Activated CD4-positive, CD25-positive, alpha-beta regulatory T cell treated with anti-CD3 and anti-CD28 coated beads, Interleukin-2, amount 50 U/mL, for 72 hours (primary cell): ENCODE measurements around the gene PRKAA2.

Source experiments
- DNase-seq: peaks from one replicate; pipeline ENCODE4 v3.0.0; 2021

PRKAA2 gene

DNA sequence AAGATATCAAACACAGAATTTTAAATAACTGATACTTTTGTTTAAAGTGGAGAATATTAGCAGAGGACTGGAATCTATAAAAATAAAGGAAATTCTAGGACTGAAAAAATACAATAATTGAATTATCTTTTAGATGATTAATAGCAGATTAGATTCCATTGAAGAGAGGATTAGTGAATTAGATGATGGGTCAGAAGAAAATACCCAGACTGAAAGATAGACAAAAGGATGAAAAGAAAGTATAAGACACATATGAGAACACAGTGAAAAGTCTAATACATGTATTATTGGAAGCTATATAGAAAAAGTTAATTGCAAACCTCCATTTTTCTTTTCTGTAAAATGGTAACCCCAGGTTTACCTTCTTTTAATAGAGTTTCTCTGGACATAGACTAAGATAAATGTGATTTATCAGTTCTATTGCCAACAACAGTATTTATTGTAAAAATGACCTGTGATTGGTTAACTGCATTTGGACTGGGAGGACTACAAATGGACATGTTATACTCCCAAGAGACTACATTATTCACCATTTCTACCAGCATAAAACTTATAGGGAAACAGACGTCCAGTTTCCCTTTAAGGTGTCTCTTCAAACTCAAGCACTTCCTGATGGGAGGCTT is 11.0 kb downstream of the PRKAA2 start:
- DNase-seq, result no peak

DNA sequence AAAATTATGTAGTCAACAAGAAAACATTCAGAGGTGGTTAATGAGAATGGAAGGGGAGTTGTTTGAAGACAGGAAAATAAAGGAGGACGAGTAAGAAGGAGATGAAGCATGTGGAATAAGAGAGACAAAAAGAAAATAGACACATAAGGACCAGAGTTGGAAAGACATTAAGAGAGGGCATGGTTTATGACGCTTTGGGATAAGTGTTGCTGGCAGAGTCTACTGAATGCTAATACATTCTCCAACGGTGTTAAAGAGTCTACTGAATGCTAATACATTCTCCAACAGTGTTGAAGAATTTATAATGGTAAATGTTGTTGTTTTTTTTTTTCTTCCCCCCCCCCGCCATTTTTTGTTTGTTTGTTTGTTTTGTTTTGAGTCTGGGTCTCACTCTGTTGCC is 13.1 kb downstream of the PRKAA2 start:
- no peak for DNase-seq

DNA sequence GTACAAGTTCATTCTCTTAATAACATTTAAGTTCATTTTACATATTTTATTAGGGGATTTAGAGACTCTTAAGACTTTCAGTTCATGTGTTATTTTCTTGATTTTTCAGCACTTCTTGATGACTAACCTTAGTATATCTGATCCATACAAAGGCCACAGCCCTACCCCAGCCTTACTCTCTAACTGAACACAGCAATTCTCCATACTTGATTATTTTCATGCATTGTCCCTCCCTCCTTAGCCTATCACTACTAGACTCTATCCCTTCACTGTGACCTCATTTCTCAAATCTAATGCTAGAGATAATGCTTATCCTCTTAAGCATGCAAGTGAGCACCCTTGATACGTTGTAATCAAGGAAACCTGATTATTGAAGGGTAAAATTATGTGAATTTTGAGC is 15.2 kb downstream of the PRKAA2 start:
- DNase-seq, result no peak

DNA sequence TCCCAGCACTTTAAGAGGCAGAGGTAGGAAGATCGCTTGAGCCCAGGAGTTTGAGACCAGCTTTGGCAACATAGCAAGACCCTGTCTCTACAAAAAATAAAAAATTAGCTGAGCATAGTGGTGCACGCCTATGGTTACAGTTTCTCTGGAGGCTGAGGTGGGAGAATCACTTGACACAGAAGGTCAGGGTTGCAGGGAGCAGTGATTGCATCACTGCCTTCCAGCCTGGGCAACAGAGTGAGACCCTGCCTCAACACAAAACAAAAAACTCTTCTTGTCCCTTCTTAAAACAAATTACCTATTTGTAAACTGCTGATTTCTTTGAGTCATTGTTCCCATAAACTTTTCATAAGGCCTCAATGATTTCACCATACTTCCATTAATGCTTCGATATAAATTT is 18.7 kb downstream of the PRKAA2 start:
- DNase-seq, result no peak

DNA sequence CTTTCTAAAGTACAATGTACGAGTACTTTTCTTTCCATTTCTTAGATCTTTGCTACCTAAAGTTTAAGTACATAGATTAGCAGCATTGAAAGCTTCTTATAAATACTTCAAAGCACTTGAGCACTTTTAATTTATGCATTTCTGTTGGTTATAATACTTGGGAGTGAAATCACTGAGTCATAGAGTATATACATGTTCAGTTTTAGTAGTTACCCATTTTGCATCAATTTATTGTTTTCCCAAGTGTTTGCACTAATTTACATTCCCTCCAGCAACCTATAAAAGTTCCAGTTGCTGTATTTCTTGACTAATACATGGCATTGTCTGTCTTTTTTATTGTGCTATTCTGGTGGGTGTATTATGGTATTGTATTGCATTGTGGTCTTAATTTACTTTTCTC is 20.3 kb downstream of the PRKAA2 start:
- DNase-seq, result no peak

DNA sequence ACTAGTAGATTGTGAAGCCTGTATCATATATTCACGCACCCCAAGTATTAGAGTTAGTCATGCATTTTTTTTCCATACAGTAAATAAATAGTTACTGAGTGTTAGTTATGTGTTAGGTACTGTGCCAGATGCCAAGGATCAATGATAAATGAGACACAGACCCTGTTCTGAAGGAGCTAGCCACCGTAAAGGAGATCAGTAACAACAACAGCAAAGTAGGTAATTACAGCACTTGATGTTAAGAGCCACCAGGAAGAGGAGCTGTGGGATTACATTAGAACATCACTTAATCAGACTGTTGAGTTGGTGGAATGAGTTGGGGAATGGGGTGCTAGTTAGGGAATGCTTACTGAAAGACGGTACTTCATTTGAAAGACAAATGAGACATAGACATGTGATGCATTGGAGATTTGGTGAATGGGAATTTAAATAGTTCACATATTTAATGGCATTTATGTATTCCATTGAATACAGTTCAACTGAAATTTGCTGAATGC is 21.0 kb downstream of the PRKAA2 start:
- no peak for DNase-seq

DNA sequence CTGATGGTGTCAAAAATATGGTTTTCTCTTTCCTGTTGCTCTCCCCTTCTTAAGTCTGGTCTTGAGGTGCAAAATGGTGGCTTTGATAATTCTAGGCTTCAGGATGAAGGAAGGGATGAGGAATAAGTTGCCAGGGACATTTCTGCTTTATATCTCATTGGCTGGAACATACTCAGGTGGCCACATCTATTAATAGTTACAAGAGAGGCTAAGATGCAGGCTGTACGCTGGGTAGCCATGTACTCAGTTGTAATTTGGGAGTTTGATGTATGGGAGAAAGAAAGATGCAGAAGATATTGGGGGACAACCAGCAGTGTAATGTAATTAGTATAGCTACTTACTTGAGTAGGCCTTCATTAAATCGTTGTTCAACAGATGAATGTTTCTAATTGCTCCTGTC is 25.2 kb downstream of the PRKAA2 start:
- no peak for DNase-seq

DNA sequence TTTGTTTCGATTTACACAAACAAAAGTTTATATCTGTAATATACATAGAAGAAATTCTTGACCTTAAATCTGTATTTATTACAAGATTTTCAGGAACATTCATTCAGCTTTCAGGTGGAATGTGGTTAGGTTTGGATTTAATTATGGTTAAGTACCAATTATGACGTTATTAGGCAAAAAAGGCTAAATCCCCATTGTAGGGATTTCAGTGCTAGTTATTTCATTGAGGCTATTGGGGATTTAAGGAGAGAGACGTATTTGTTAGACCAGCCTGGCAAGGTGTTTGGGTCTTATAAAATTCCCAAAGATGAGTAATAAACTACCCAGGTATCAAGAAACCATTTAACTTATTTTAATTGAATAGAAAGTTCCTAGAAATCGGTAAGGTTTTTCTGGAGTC is 26.0 kb downstream of the PRKAA2 start:
- no peak for DNase-seq

DNA sequence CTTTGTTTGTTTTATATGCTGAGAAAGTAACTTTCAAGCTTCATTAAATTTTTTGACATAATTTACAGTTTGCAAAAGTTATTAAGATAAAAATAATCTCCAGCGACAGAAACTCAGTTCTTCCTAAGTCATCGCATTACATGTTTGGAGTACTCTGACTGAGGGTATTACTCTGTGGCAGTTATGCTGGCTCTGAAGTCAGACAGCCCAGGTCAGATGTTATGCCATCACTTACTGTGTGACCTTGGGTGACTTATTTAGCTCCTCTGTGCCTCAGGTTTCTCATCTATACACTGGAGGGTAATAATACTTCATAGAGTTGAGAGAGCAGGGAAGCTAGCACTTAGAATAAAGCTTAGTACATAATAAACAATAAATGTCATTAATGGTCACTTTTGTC is 26.4 kb downstream of the PRKAA2 start:
- DNase-seq, result no peak

DNA sequence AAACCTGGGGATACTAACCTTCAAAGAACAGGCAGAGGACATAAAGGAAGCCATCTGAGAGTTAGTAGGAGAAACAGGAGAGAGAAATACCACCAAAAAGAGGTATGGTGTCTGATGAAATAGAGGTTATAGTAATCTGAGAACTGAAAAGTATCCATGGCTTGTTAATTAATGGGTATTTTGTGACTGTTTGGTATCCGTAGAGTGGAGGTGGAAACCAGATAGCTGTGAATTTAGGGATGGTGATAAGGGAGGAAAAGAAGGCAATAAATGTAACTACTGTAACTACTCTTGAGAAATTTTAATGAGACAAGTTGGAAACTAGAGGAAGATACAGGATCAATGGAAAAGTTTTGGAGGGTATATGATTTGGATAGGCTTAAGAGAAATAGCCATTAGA is 27.5 kb downstream of the PRKAA2 start:
- DNase-seq, result no peak

DNA sequence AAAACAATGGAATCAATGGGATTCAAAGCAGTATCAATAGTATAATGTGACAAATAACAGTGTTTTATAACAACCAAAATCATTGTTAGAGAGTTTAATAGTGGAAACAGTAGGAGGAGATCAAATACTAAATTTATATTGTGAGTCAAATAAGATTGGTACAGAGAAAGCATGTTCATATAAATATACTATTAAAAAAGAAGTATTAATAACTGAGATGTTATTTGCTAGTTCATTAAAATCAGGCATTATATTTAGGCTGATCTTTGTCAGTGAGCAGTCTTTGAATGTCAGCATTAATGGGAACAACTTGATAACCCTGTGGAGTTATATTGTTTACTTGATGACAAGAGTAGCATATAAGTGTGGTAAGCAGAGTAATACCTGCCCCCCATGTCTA is 30.6 kb downstream of the PRKAA2 start:
- DNase-seq, result no peak

DNA sequence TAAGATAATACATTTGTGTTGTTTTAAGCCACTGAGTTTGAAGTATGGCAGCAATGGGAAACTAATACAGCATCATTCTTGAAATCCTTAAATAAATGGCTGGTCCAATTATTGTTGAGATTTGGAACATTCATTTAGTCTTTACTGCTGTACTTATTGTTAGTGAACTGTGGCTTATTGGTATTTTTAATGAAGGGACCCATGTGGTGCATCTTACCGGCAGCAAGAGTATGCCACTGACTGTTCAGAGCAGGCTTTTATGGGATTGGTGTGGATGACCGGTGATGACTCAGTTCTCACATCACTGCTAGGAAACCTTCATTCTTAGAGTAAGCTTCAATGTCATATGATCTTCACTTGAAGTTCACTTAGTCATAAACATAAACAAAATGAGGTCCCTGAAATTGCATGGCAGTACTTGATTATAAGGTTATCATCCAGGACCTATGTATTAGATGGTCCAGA is 31.5 kb downstream of the PRKAA2 start:
- DNase-seq, result no peak

DNA sequence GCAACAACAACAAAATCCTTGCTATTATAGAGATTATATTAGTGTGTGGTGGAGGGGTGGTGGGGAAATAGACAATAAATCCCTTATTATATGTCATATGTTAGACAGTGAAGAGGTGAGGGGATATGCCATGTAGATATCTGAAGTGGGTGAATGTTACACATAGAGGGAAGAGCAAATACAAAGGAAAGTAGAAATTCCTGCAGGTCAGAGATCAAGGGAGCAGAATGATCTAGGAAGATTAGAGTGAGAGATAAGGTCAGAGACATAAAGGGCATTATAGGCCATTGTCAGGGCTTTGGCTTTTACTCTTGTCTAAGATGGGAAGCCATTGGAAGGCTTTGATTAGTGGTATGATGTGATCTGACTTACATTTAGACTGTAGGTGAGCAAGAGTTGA is 38.5 kb downstream of the PRKAA2 start:
- no peak for DNase-seq

DNA sequence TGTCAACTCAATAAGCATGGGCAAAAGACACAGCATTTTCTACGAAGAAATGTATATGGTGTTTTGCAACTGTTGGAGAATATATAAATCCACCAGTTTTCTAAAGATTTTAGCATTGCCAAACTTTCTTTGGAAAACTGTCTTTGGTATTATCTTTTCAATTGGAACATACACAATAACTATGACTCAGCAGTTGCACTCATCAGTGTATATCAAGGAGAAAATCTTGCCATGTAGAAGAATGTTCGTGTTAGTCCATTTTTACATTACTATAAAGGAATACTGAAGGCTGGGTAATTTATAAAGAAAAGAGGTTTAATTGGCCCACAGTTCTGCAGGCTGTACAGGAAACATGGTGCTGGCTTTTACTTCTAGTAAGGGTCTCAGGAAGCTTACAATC is 41.1 kb downstream of the PRKAA2 start:
- DNase-seq, result no peak

DNA sequence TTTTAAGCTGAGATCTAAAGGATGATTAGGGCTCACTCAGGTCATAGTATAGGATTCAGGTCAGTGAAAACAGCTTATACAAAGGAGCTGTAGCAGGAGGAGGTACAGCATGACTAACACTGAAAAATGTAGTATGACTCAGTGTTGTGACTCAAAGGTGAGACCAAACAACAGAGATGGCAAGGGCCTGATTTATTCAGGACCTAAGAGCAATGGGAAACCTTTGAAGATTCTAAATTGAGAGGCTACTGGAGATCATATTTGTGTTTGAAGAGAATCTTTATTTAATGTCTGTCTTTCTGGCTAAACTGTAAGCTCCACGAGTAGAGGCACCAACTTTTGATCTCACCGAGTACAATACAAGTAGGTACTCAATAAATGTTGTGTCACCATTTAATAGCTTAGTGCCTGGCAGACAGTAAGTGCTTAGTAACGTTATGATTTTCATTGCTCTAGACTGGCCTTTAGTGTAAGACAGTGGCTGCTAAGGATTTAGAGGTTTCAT is 43.5 kb downstream of the PRKAA2 start:
- no peak for DNase-seq

DNA sequence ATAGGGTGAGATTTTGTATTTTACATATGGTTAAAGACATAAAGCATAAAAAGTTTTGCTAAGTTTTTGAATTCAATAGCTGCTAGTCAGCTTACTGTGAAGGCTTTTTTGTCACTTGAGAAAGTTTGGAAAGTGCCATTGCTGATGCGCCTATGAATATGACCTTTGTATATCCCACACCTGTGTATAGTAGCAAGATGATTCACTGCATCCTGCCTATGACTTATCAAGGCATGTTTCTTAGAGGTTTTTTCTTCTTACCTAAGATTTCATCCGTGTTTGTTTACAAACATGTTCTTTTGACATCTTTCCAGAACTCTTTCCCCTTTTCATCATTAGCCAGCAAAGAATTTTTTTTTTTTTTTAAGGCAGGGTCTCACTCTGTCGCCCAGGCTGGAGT is 51.5 kb downstream of the PRKAA2 start:
- no peak for DNase-seq

DNA sequence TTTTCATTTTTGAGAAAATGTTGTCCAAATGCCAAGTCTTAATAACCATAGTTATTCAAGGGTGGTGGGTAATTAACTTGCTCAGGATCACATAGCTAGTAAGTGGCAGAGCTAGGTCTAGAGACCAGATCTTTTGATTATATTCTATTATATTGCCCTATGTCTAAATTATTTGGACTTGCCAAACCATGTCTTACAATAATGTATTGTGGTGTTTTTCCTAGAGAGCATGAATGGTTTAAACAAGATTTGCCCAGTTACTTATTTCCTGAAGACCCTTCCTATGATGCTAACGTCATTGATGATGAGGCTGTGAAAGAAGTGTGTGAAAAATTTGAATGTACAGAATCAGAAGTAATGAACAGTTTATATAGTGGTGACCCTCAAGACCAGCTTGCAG is 58.6 kb downstream of the PRKAA2 start:
- DNase-seq, result no peak

DNA sequence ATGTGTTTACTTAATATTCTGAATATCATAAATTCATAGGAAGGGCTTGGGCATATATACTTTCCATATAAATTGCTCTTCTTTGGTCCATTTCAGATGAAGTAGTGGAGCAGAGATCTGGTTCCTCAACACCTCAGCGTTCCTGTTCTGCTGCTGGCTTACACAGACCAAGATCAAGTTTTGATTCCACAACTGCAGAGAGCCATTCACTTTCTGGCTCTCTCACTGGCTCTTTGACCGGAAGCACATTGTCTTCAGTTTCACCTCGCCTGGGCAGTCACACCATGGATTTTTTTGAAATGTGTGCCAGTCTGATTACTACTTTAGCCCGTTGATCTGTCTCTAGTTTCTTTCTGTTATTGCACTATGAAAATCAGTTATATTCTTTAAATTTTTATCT is 62.3 kb downstream of the PRKAA2 start:
- DNase-seq, result no peak

DNA sequence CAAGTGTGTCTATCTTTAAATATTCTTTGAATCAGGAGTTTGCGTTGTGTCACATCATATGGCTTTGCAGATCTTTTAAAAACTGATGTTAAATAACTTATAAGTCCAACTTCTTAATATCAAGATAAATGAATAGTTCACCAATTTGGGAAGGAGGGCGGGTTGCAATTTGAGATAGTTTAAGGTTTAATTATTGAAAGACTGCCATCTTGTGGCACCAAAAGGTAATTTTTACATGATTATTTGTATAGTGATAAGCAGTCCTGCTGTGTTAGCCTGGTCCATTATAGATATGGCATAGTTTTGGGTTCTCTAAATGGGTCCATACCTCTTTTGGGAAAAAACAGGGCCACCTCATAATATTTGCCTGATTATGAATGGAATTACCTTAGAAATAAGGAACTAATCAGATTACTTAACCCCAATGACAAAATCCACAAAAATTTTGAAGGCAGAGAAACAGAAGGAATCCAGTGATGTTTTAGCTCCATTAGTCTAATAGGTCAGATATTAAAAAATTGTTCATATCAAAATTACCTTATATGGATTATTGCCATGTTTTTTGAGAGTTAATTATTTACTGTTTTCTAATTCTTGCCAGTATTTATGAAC is 64.3 kb downstream of the PRKAA2 start:
- DNase-seq, result no peak

DNA sequence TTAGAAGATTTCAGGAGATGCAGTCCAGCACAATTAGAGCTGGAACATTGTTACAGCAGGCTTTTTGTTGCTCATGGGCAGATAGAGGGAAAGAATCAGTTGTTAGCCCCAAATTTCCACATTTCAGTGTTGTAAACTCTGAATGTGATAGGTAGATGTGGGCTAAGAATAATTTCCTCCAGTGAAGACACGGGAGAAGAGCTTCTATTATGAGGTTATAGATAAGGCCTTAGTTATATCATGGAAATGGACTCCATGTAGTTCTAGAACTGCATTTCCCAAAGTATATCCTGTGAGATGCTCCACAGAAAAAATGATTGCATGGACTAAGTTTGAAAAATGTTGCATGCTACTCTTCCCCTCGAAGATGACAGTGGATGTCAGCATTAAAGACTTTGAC is 64.9 kb downstream of the PRKAA2 start:
- DNase-seq, result no peak

DNA sequence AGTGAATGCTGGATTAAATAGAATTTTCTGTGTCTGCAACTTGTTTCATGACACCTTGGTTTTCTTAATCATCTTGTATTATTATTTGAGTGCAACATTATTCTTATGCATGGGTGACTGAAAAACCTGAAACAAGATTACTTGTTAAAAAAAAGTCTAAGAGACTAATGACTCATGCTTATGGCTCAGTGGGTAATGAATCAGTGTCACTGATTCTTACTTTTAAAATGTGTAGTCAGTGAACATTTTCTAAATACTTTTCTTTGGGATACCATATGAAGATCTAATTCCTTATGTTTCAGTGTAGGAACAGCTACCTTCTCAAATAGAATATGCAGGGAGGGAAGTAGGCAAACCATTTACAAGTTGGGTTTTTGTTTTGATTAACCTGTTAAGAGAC is 65.5 kb downstream of the PRKAA2 start:
- no peak for DNase-seq

DNA sequence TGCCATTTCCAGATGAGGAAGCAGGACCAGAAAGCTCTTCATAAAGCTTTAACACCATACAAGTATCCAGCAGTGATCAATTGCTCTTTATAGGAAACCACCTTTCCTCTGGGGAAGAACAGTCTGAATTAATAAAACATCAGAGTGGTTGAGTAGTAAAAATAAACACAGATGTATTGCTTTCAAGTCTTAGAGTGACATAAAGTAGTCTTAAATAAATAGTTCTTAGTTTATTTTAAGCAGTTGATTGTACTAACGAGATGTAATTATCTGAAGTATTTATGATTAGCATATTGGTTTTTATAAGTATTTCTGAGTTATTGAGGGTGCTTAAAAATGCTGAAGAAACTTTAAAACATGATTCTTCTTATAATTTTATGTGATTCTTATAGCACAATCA is 67.0 kb downstream of the PRKAA2 start:
- no peak for DNase-seq

DNA sequence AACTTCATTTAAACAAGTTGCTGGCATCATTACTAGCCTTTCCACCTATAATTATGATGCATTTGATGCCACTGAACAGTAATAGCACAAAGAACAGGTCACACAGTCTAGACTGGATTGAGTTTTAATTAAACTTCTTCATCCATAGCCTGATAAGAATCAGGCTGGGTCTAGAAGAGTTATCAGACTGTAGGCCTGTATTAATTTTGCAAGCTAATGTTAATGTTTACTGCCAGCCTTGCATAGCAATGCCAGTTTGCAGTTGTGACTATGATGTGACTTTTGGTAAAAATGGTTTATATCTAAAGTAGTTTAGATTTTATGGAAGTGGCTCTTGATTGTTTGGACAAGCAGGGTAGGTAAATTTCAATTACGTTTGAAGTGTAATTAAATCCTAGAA is 68.0 kb downstream of the PRKAA2 start:
- no peak for DNase-seq

DNA sequence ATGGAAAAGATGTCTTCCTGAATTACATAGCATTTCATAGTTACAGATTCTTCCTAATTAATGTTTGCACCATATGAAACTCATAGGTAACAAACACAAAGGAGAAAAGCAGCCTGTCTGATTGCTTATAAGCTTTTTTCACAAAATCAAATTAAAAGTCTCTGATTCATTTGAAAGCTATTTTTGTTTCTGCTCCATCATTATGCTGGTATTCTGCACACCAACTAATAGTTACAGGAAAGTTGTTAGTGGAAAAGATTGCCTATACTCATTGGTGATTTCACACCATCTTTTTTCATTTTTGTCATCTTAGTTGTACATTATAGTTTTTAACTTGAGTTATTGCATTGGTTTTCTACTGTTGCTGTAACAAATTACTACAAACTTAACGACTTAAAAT is 70.0 kb downstream of the PRKAA2 start:
- no peak for DNase-seq

DNA sequence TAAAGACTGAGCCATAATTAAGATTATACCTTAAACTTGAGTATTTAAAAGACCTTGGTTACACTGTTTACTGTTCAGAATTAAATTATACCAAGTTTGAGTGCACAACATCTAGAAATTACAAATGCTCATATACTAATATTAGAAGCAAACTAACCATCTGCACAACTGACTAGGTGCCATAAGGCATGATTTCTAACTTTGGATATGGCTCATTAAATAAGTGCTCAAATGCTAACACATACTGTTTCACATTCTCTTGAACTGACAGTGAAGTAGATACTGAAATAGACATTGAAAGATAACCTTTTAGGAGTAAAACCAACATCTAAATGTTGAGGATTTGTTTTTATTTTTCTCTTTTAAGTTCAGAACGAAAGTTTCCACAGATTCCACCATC is 74.1 kb downstream of the PRKAA2 start:
- DNase-seq, result no peak
